A549 (cell line): ENCODE results near the gene ZNF12. TPM values are rescaled to one million over a fixed set of nuclear protein-coding genes. Genes with fewer than 3 reads are reported as not detected.

Experiments used
- ATAC-seq, 2 experiments: fragments of 200-7000 bp in 1 of 2; fragments of >200 bp in 1 of 2; cut with Nextera tagmentation in 1 of 2; cut with Tn5 transposase in 1 of 2; 3 replicates each; pipeline versions ENCODE4 v1.8.0 to v1.9.1; 2018 to 2020; ENCODE audit warnings: mild to moderate bottlenecking in 1 of 2, moderate library complexity in 1 of 2
- CTCF ChIA-PET: fragments of 300-600 bp; sonication (Branson Sonifier 250); formaldehyde crosslinking; extraction: SDS; loops from one replicate; lab custom pipeline; 2021; ENCODE audit warnings: antibody characterized with exemption, inconsistent platforms; lab: Yijun Ruan, JAX
- POLR2A ChIA-PET: fragments of 350-600 bp; formaldehyde crosslinking; extraction: SDS; loops from one replicate; lab custom pipeline; 2021; ENCODE audit warnings: antibody characterized with exemption, inconsistent platforms; lab: Yijun Ruan, JAX
- DNase-seq, 2 experiments: peaks; one replicate each; pipeline versions ENCODE4 v3.0.0 to v3.0.0-alpha.2; 2011 to 2016; ENCODE audit warnings: low read depth in 1 of 2, low spot score in 1 of 2
- FAIRE-seq: peaks from 2 replicates; lab custom pipeline; 2011; peaks lifted over from hg19 to GRCh38; lab: Jason Lieb, UNC
- H3K27ac ChIP-seq, 2 experiments: fragments of >200 bp; sonication (Bioruptor Twin); formaldehyde crosslinking; 3 replicates each; pipeline ENCODE4 v1.5.1; 2016 to 2017
- H3K4me1 ChIP-seq: fragments of >200 bp; sonication (Bioruptor Twin); formaldehyde crosslinking; 3 replicates; pipeline ENCODE4 v1.6.1; 2016
- H3K4me2 ChIP-seq: fragments of >200 bp; sonication (Bioruptor Twin); formaldehyde crosslinking; 3 replicates; pipeline ENCODE4 v1.6.1; 2016
- H3K4me3 ChIP-seq: fragments of >200 bp; sonication (Bioruptor Twin); formaldehyde crosslinking; 3 replicates; pipeline ENCODE4 v1.5.1; 2016
- H3K9me3 ChIP-seq: fragments of >200 bp; sonication (Bioruptor Twin); formaldehyde crosslinking; 3 replicates; pipeline ENCODE4 v1.6.1; 2016
- BHLHE40 ChIP-seq: IDR thresholded peaks from 2 replicates; pipeline ENCODE4 v1.6.1; 2012; ENCODE audit warnings: low read depth, low read length, inconsistent platforms
- CBX2 ChIP-seq: fragments of 200-600 bp; sonication (generic); IDR thresholded peaks from 2 replicates; pipeline ENCODE4 v1.6.1; 2016; ENCODE audit warnings: low read depth, mild to moderate bottlenecking, borderline replicate concordance
- CHD2 ChIP-seq: fragments of 150-350 bp; IDR thresholded peaks from 2 replicates; pipeline ENCODE4 v1.6.1; 2014; ENCODE audit warnings: low read length; ENCODE audit not compliant: partially characterized antibody
- CHD4 ChIP-seq: fragments of 200-600 bp; sonication (generic); IDR thresholded peaks from 2 replicates; pipeline ENCODE4 v1.6.1; 2016; ENCODE audit warnings: antibody characterized with exemption, mild to moderate bottlenecking, borderline replicate concordance
- CTCF ChIP-seq: fragments of >200 bp; sonication (Bioruptor Twin); formaldehyde crosslinking; IDR thresholded peaks from 3 replicates; pipeline ENCODE4 v1.5.1; 2016
- E2F6 ChIP-seq: IDR thresholded peaks from 2 replicates; pipeline ENCODE4 v1.6.1; 2012; ENCODE audit warnings: low read depth, borderline replicate concordance
- EHMT2 ChIP-seq: fragments of 200-600 bp; sonication (generic); IDR thresholded peaks from 2 replicates; pipeline ENCODE4 v1.6.1; 2016; ENCODE audit warnings: antibody characterized with exemption, low read depth, mild to moderate bottlenecking, moderate library complexity
- ELK1 ChIP-seq: fragments of 150-350 bp; IDR thresholded peaks from 2 replicates; pipeline ENCODE4 v1.6.1; 2014; ENCODE audit warnings: low read depth, mild to moderate bottlenecking, low read length
- EP300 ChIP-seq, 2 experiments: fragments of >200 bp; sonication (Bioruptor Twin); formaldehyde crosslinking; IDR thresholded peaks; 2 replicates in 1 of 2; 3 replicates in 1 of 2; pipeline ENCODE4 v1.6.1; 2016 to 2017
- ESRRA ChIP-seq: fragments of 150-350 bp; IDR thresholded peaks from 2 replicates; pipeline ENCODE4 v1.6.1; 2014; ENCODE audit warnings: mild to moderate bottlenecking, low read length, borderline replicate concordance
- GATA3 ChIP-seq: IDR thresholded peaks from 2 replicates; pipeline ENCODE4 v1.6.1; 2012; ENCODE audit warnings: borderline replicate concordance
- HDAC2 ChIP-seq: fragments of 200-600 bp; sonication (generic); IDR thresholded peaks from 2 replicates; pipeline ENCODE4 v1.6.1; 2016
- HES2 ChIP-seq: fragments of >200 bp; sonication (Bioruptor Twin); formaldehyde crosslinking; IDR thresholded peaks from 2 replicates; pipeline ENCODE4 v1.6.1; 2016
- HEYL ChIP-seq: fragments of 250-450 bp; sonication (Bioruptor Pico); IDR thresholded peaks from 2 replicates; pipeline ENCODE4 v1.8.0; 2021; ENCODE audit warnings: mild to moderate bottlenecking, moderate library complexity
- KDM5A ChIP-seq: fragments of 200-600 bp; sonication (generic); IDR thresholded peaks from 2 replicates; pipeline ENCODE4 v1.6.1; 2016; ENCODE audit warnings: antibody characterized with exemption, mild to moderate bottlenecking
- MAFK ChIP-seq: fragments of 450-650 bp; IDR thresholded peaks from 2 replicates; pipeline ENCODE4 v1.6.1; 2014; ENCODE audit not compliant: partially characterized antibody
- PBX3 ChIP-seq: IDR thresholded peaks from 2 replicates; pipeline ENCODE4 v1.6.1; 2012
- POLR2A ChIP-seq: IDR thresholded peaks from 2 replicates; pipeline ENCODE4 v1.6.1; 2012; ENCODE audit warnings: mild to moderate bottlenecking, low read length
- SREBF2 ChIP-seq: fragments of 450-650 bp; IDR thresholded peaks from 2 replicates; pipeline ENCODE4 v1.6.1; 2014; ENCODE audit warnings: mild to moderate bottlenecking, moderate library complexity
- TP53 ChIP-seq: fragments of 250-450 bp; sonication (Bioruptor Pico); IDR thresholded peaks from 2 replicates; pipeline ENCODE4 v1.5.0; 2021; ENCODE audit warnings: mild to moderate bottlenecking, moderate library complexity
- ZC3H11A ChIP-seq: fragments of 450-650 bp; IDR thresholded peaks from 2 replicates; pipeline ENCODE4 v1.6.1; 2014; ENCODE audit warnings: antibody characterized with exemption, mild to moderate bottlenecking
- ZSCAN20 ChIP-seq: fragments of 250-450 bp; sonication (Bioruptor Pico); IDR thresholded peaks from 2 replicates; pipeline ENCODE4 v1.8.0; 2022; ENCODE audit warnings: mild to moderate bottlenecking, moderate library complexity
- WGBS: methylation state at CpG from one replicate; pipeline ENCODE4 v1.1.6; 2017; ENCODE audit errors: missing lambda C conversion rate; 5-methylcytosine and 5-hydroxymethylcytosine counted together
- polyA plus RNA-seq, 4 experiments: library from polyadenylated mRNA; depleted of rRNA in 3 of 4; stranded (reverse); fragments of >200 nt; fragmentation: RNase III in 1 of 4; extraction: RNeasy Plus Mini Kit Qiagen cat#74134 plus additional on column Dnase treatment in 1 of 4; gene quantifications; 2 replicates in 3 of 4; 3 replicates in 1 of 4; pipeline ENCODE4 v1.2.3, GENCODE V29; 2011 to 2017

The ZNF12 gene
- polyA plus RNA-seq, 2 of the 4 experiments (the other 2 are of a cell fraction), result 8.8 to 23.9 TPM

GRCh38 chr7:6644728-6645127 lies 62.0 kb downstream of the ZNF12 start:
- POLR2A ChIA-PET, result no interaction called here
- 93% methylated on average over 10 of the region's 10 CpGs for WGBS
- Histone ChIP-seq H3K27ac (no peak overlapping the region), H3K4me2 (no peak overlapping the region), H3K9me3 (no peaks in the 10 kb centered on the region; the same call in 2 of the 3 replicates), H3K4me3 (no peak overlapping the region), H3K4me1 (no peaks in the 10 kb centered on the region)
- DNase-seq, result no peak
- FAIRE-seq, result no peak
- TF ChIP-seq HES2 (no peak), ESRRA (no peak), PBX3 (no peak), CTCF (no peak), EP300 (IDR thresholded peaks at IDR 0.05) (no peak), MAFK (no peak), KDM5A (no peak), E2F6 (no peak), CBX2 (no peak), HEYL (CRISPR knock-in tag) (no peak), ELK1 (no peak), EHMT2 (no peak), ZC3H11A (no peak), CHD2 (no peak)
- CTCF ChIA-PET, result interaction anchor here (1.3 to 2.4 kb wide), 2 partner anchors 10 to 54 kb away, joined by 3 to 6 read pairs; partner anchors contain the start of gene INTS15
- no peak for ATAC-seq

GRCh38 chr7:6643915-6644625 lies 62.7 kb downstream of the ZNF12 start:
- ChIA-PET POLR2A (no interaction called here), CTCF (interaction anchor here (1.3 to 2.4 kb wide), 2 partner anchors 10 to 53 kb away, joined by 3 to 6 read pairs; partner anchors contain the start of gene INTS15)
- DNase-seq (no peak), FAIRE-seq (no peak), ATAC-seq (no peak)
- Histone ChIP-seq H3K4me2 (no peak overlapping the region), H3K9me3 (no peaks in the 10 kb centered on the region), H3K4me1 (no peaks in the 10 kb centered on the region), H3K4me3 (no peak overlapping the region), H3K27ac (no peak overlapping the region)
- WGBS, result 96% methylated on average over 20 of the region's 21 CpGs
- TF ChIP-seq TP53 (CRISPR knock-in tag) (no peak), ZSCAN20 (no peak), BHLHE40 (no peak), SREBF2 (no peak), POLR2A (no peak), CHD4 (no peak), HES2 (no peak), HDAC2 (no peak), GATA3 (no peak), ELK1 (no peak), ZC3H11A (no peak)
